GM06990 (cell line): Measurements from ENCODE around the gene IGIP.
"Not testable (repeated sequence)": the region's sequence is repeated elsewhere in the genome, so short reads cannot be mapped to it uniquely, and the experiment has no call there.

Source experiments
- DNase-seq: peaks from one replicate; pipeline ENCODE4 v3.0.0-alpha.2; 2011; ENCODE audit not compliant: insufficient read length; ENCODE audit errors: extremely low read depth
- H3K27me3 ChIP-seq: replicated peaks from 2 replicates; pipeline ENCODE4 v1.6.0; 2011; ENCODE audit warnings: low read length; ENCODE audit not compliant: control insufficient read depth, insufficient read depth
- H3K36me3 ChIP-seq: 2 replicates; pipeline ENCODE4 v1.5.1; 2011; ENCODE audit warnings: low read length; ENCODE audit not compliant: control insufficient read depth, insufficient read depth
- H3K4me3 ChIP-seq: replicated peaks from 2 replicates; pipeline ENCODE4 v1.5.1; 2011; ENCODE audit warnings: low read depth, mild to moderate bottlenecking, control low read depth, low read length
- TF ChIP-seq, protein P1 (sequence below): IDR thresholded peaks from 2 replicates; pipeline ENCODE4 v1.5.1; 2011; ENCODE audit warnings: low read length, control low read depth, mild to moderate bottlenecking, inconsistent platforms; ENCODE audit not compliant: insufficient read depth, poor library complexity, severe bottlenecking

IGIP gene

DNA sequence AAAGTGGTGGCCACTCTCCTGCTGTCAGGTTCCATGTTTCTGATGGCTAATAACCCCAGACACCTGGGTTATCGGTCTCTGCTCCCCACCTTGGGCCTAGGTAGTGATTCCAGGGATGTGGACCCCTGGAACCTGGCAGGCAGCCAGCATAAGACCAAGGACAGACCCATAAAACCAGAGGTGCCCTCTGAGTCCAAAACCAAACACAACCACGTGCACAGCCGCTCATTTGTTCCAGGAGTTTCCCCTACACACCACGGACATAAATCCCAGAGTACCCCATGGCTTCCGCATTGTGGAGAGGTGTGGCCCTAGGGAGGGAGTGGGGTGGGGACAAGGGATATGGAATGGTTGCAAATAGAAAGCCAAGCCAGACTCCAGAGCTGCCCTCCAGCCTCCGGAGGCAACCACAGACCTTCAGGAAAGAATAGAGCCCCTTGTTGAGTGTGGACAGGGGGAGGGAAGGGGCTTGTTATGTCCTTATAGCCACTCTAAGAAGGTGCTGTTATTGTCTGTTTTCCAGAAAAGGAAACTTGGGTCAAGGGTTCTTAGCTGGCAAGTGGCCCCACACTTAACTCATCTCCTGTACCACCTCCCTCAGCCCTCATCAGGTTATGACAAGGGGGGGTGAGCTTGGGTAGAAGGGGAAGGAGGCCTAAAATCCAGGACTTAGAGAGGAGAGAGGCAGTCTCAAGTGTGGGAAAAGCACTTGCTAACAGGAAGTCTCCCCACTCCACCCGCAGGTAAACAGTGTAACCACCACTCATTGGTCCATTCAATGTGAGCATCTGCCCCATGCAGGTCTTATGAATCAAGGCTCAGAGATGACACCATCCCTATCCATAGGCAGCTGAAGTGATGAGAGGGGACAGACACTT is 25.6 kb downstream of the IGIP start:
- no peak overlapping the region for H3K4me3 ChIP-seq
- TF ChIP-seq, protein P1, sequence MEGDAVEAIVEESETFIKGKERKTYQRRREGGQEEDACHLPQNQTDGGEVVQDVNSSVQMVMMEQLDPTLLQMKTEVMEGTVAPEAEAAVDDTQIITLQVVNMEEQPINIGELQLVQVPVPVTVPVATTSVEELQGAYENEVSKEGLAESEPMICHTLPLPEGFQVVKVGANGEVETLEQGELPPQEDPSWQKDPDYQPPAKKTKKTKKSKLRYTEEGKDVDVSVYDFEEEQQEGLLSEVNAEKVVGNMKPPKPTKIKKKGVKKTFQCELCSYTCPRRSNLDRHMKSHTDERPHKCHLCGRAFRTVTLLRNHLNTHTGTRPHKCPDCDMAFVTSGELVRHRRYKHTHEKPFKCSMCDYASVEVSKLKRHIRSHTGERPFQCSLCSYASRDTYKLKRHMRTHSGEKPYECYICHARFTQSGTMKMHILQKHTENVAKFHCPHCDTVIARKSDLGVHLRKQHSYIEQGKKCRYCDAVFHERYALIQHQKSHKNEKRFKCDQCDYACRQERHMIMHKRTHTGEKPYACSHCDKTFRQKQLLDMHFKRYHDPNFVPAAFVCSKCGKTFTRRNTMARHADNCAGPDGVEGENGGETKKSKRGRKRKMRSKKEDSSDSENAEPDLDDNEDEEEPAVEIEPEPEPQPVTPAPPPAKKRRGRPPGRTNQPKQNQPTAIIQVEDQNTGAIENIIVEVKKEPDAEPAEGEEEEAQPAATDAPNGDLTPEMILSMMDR: no peak
- no peaks in the 10 kb centered on the region for H3K27me3 ChIP-seq
- H3K36me3 ChIP-seq: no peaks in the 10 kb centered on the region
- DNase-seq: no peak

DNA sequence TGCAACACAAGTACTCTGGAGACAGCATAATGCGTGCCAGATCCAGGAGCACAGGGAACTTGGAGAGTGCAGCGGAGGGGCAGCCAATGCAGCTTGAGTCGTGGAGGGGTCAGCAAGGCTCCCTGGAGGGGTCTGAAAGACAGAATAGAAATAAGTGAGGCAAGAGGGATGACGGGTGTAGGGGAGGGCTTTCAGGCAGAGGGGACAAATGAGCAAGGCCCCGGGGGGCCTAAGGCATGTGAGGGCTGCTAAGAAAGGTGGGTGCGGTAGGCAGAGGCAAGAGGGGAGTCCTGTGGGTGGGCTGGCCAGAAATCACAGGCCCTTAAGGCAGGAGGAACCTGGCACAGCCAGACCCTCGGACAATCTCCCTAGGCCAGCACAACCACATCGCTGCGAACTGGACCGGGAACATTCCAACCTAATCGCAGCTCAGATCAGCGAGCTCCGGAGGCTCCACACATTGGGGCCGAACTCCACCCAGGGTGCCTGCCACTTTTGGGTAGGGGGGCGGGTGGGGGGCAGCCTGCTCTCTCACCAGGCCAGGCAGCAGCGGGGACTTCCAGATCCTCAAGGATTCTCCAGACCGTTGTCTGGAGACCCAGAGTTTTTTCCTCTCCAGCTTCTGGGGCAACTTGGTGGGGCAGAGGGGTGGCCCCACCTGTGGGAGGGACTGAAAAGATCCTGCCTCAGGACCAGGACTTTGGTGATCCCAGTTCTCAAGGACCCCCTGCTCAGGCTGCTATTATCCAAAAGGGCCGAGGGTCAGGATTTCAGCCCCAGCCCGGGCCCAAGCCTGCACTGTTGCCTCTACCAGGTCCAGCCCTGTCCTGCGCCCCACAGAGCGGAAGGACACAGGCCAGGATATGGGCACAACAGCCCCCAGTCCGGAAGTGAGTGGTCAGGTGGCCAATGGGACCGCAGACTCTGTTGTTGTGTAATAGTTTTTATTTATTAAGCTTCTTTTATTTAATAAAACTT is 26.6 kb downstream of the IGIP start:
- Histone ChIP-seq H3K4me3 (no peak overlapping the region), H3K27me3 (no peaks in the 10 kb centered on the region), H3K36me3 (no peaks in the 10 kb centered on the region)
- no peak for DNase-seq
- TF ChIP-seq, protein P1: no peak

DNA sequence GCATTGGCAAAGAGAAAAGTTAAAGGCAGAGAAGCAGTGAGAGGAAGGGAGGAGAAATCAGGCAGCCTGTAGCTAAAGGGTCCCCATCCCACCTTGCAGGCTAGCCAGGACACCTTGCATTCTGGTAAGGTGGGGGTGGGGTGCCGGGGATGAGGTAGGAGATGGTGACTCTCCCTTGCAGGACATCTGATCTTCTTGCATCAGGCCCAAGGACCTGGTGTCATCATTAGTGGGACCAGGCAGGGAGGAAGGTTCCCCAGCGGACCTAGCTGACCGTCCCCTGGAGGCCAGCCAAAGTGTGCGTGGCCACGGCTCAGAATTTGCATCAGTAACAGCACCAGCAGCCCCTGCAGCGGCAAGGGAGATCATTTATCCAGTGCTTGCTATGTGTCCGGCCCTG is 27.5 kb downstream of the IGIP start:
- no peak for DNase-seq
- H3K36me3 ChIP-seq: no peaks in the 10 kb centered on the region
- H3K27me3 ChIP-seq: no peaks in the 10 kb centered on the region
- TF ChIP-seq, protein P1: no peak
- H3K4me3 ChIP-seq: no peak overlapping the region

DNA sequence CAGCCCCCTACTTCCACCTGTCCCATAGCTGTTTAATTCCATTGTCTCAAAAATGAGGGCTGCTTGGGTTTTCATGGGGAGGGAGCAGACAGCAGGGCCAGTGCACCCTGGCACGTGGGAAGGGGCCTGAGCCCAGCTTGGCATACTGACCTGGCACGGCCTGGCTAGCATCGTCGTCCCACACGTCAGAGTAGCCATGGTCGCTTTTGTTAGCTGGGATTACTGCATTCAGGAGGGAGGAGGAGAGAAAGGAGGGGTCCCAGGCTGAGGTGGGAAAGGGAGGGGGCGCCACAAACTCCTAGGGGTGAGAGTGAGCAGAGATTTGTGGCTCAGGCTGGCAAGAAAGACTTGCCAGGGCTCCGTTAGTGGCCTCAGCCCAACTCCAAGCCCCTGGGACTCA is 28.2 kb downstream of the IGIP start:
- no peaks in the 10 kb centered on the region for H3K36me3 ChIP-seq
- no peaks in the 10 kb centered on the region for H3K27me3 ChIP-seq
- no peak for DNase-seq
- TF ChIP-seq, protein P1: no peak
- H3K4me3 ChIP-seq: no peak overlapping the region

DNA sequence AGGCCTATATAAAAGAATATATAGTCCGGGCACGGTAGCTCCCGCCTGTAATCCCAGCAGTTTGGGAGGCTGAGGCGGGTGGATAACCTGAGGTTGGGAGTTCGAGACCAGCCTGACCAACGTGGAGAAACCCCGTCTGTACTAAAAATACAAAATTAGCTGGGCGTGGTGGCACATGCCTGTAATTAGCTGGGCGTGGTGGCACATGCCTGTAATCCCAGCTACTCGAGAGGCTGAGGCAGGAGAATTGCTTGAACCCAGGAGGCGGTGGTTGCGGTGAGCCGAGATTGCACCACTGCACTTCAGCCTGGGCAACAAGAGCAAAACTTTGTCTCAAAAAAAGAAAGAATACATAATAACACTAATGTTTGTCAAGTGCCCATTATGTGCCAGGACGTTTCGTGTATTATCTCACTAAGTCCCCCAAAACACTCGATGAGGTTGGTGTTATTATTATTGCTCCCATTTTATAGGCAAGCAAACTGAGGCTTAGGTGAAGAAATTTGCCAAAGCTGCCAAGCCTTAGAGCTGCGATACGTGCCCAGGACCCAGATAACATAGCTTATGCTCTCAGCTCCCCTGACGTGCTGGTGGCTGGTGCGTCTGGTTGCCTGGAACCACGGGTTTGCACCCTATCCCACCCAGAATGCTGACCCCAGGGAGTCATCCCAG is 29.1 kb downstream of the IGIP start:
- H3K4me3 ChIP-seq, H3K36me3 ChIP-seq, H3K27me3 ChIP-seq, DNase-seq: not testable (repeated sequence)
